ENCODE data around the gene C1orf159. TPM values are rescaled to one million over a fixed set of nuclear protein-coding genes. Genes with fewer than 3 reads are reported as not detected.

The C1orf159 gene
- polyA plus RNA-seq, 3 donors, result 3.0 to 18.8 (median 3.3) TPM

DNA sequence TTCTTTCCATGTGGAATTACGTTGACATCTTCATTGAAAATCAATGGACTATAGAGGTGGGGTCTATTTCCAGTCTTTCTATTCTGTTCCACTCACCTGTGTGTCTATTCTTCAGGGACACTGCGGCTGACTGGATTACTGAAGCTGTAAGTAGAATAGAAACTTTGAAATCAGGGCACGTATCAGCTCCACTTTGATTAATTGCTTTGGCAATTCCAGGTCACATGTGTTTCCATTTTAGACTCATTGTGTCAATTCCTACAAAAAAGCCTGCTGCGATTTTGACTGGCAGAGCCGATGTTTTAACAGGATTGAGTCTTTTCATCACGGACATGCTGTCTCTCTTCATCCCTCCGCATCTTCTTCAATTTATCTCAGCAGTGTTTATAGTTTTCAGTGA, 20.9 kb downstream of the C1orf159 start:
- TF ChIP-seq, protein P1, sequence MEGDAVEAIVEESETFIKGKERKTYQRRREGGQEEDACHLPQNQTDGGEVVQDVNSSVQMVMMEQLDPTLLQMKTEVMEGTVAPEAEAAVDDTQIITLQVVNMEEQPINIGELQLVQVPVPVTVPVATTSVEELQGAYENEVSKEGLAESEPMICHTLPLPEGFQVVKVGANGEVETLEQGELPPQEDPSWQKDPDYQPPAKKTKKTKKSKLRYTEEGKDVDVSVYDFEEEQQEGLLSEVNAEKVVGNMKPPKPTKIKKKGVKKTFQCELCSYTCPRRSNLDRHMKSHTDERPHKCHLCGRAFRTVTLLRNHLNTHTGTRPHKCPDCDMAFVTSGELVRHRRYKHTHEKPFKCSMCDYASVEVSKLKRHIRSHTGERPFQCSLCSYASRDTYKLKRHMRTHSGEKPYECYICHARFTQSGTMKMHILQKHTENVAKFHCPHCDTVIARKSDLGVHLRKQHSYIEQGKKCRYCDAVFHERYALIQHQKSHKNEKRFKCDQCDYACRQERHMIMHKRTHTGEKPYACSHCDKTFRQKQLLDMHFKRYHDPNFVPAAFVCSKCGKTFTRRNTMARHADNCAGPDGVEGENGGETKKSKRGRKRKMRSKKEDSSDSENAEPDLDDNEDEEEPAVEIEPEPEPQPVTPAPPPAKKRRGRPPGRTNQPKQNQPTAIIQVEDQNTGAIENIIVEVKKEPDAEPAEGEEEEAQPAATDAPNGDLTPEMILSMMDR (IDR thresholded peaks at IDR 0.05), result no peak
- Mint-ChIP-seq H3K4me1 (no peaks in the 10 kb centered on the region), H3K27ac (no peak overlapping the region), H3K4me3 (no peak overlapping the region), H3K27me3 (ENCODE audit: low read depth in 3 of 3) (peaks cover 0 to 4% (median 3%) of the 10 kb centered on the region in 3 donors), H3K9me3 (peaks cover 2 to 10% (median 5%) of the 10 kb centered on the region in 7 donors), H3K36me3 (no peaks in the 10 kb centered on the region)
- Histone ChIP-seq H3K9ac (ENCODE audit: insufficient read depth, low read length, poor library complexity, severe bottlenecking) (no peak overlapping the region), H3K27me3 (ENCODE audit: control insufficient read depth in 2 of 2, insufficient read depth in 2 of 2, low read length in 2 of 2) (peaks cover 0 to 3% of the 10 kb centered on the region in 2 donors), H3K79me2 (ENCODE audit: insufficient read depth, low read length) (no peaks in the 10 kb centered on the region), H4K20me1 (ENCODE audit: insufficient read depth, low read length) (no peaks in the 10 kb centered on the region), H2AFZ (ENCODE audit: insufficient read depth, low read depth, low read length, poor library complexity, severe bottlenecking) (no peak overlapping the region), H3K27ac (ENCODE audit: low read depth in 1 of 2, low read length in 2 of 2) (no peak overlapping the region), H3K9me3 (replicated peaks in 1 of 2; ENCODE audit: control insufficient read depth in 1 of 2, insufficient read depth in 1 of 2, low read length in 2 of 2) (peaks cover 0 to 3% of the 10 kb centered on the region in 2 donors), H3K4me2 (replicated peaks; ENCODE audit: extremely low read depth, low read length, poor library complexity, severe bottlenecking) (no peak overlapping the region), H3K4me3 (replicated peaks in 1 of 3; ENCODE audit: low read depth in 2 of 3, low read length in 3 of 3) (no peak overlapping the region), H3K4me1 (ENCODE audit: control insufficient read depth in 1 of 2, insufficient read depth in 2 of 2, low read length in 2 of 2) (no peaks in the 10 kb centered on the region), H3K36me3 (replicated peaks in 1 of 2; ENCODE audit: control insufficient read depth in 1 of 2, insufficient read depth in 2 of 2, low read length in 2 of 2) (no peaks in the 10 kb centered on the region)
- intact Hi-C loops (cut with micrococcal nuclease), result no loop called here
- 85% methylated on average over 2 of the region's 7 CpGs for WGBS (ENCODE audit: insufficient coverage)
- DNase-seq, result no peak

DNA sequence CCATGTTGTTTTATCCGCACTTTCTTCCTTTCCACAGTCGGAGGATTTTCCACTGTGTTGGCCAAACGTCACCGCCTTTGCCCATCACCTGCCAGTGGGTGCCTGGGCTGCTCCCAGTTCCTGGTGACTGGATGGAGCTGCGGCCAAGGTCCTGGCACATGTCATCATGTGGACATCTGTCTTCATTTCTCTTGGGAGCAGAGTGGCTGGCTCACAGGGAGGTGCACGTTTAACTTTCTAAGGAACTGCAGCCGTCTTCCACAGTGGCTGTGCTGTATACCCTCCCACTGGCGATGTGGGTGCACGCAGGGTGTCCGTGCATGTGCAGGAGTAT, 22.3 kb downstream of the C1orf159 start:
- Histone ChIP-seq H3K79me2 (ENCODE audit: insufficient read depth, low read length) (no peaks in the 10 kb centered on the region), H3K4me3 (replicated peaks in 1 of 3; ENCODE audit: low read depth in 2 of 3, low read length in 3 of 3) (no peak overlapping the region), H3K9ac (ENCODE audit: insufficient read depth, low read length, poor library complexity, severe bottlenecking) (no peak overlapping the region), H3K36me3 (replicated peaks in 1 of 2; ENCODE audit: control insufficient read depth in 1 of 2, insufficient read depth in 2 of 2, low read length in 2 of 2) (no peaks in the 10 kb centered on the region), H2AFZ (ENCODE audit: insufficient read depth, low read depth, low read length, poor library complexity, severe bottlenecking) (no peak overlapping the region), H3K4me1 (ENCODE audit: control insufficient read depth in 1 of 2, insufficient read depth in 2 of 2, low read length in 2 of 2) (no peaks in the 10 kb centered on the region), H3K9me3 (replicated peaks in 1 of 2; ENCODE audit: control insufficient read depth in 1 of 2, insufficient read depth in 1 of 2, low read length in 2 of 2) (no peaks in the 10 kb centered on the region), H3K4me2 (replicated peaks; ENCODE audit: extremely low read depth, low read length, poor library complexity, severe bottlenecking) (no peak overlapping the region), H4K20me1 (ENCODE audit: insufficient read depth, low read length) (no peaks in the 10 kb centered on the region), H3K27me3 (ENCODE audit: control insufficient read depth in 2 of 2, insufficient read depth in 2 of 2, low read length in 2 of 2) (no peaks in the 10 kb centered on the region), H3K27ac (ENCODE audit: low read depth in 1 of 2, low read length in 2 of 2) (no peak overlapping the region)
- intact Hi-C loops (cut with micrococcal nuclease), result no loop called here
- peaks cover 0 to 4% (median 0%) of the 10 kb centered on the region in 3 donors for H3K27me3 Mint-ChIP-seq (ENCODE audit: low read depth in 3 of 3)
- no peaks in the 10 kb centered on the region for H3K4me1 Mint-ChIP-seq
- H3K27ac Mint-ChIP-seq, result no peak overlapping the region
- no peaks in the 10 kb centered on the region for H3K36me3 Mint-ChIP-seq
- no peak overlapping the region for H3K4me3 Mint-ChIP-seq
- DNase-seq, result no peak
- 93% methylated on average over 10 of the region's 10 CpGs for WGBS (ENCODE audit: insufficient coverage)
- H3K9me3 Mint-ChIP-seq, result peaks cover 0 to 5% (median 2%) of the 10 kb centered on the region in 7 donors
- TF ChIP-seq, protein P1 (IDR thresholded peaks at IDR 0.05), result no peak
